NOMO-1 (cell line): ENCODE results near the gene FOXD4L1.
"Not testable (repeated sequence)": the region's sequence is repeated elsewhere in the genome, so short reads cannot be mapped to it uniquely, and the experiment has no call there.

ENCODE experiments used
- DNase-seq, 2 experiments: peaks; one replicate each; lab custom pipeline; 2025; ENCODE audit not compliant: unreplicated experiment in 2 of 2; lab: John Stamatoyannopoulos, UW

Gene FOXD4L1

DNA sequence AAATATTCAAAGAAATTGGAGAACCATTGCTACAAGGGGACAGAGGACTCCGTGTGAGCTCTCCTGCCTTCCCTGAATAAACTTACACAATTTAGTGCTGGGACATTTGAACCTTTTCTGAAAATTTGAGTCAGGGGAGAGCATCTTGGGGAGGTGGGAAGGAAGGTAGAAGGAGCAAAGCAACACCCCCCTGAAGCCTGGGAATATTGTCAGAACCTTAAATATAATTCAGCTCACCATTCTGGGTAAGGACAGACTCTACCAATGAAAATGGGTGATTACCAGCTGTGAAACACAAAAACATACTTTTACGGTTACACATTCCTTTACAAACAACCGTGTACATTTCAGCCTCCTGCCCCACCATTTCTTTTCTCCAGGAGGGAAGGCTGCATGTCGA, at the start of gene FOXD4L1:
Gene FOXD4L1, plus strand, starts transcription at position 301 of the 400 bp plus-strand sequence. CDS start 592 bp downstream, outside the sequence.
- not testable (repeated sequence) for DNase-seq

DNA sequence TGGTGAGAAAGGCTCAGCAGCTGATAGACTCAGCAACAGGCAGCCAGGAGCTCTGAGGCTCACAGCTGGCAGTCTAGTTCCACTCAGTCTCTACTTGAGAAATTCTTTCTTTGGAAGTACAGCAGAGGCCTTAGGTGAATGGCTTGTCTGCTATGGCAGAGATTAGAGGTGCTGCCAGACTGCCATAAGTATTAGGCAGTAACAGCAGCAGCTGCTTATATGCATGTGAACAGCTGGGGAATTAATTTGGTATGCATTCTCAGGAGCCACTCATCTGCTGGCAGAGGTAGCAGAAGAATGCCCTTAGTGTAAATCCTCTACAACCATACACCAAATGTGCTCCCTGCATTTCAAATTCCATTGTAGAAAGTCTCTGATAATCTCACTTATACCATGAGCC, 32.7 kb upstream of the FOXD4L1 start:
- DNase-seq, result not testable (repeated sequence)

DNA sequence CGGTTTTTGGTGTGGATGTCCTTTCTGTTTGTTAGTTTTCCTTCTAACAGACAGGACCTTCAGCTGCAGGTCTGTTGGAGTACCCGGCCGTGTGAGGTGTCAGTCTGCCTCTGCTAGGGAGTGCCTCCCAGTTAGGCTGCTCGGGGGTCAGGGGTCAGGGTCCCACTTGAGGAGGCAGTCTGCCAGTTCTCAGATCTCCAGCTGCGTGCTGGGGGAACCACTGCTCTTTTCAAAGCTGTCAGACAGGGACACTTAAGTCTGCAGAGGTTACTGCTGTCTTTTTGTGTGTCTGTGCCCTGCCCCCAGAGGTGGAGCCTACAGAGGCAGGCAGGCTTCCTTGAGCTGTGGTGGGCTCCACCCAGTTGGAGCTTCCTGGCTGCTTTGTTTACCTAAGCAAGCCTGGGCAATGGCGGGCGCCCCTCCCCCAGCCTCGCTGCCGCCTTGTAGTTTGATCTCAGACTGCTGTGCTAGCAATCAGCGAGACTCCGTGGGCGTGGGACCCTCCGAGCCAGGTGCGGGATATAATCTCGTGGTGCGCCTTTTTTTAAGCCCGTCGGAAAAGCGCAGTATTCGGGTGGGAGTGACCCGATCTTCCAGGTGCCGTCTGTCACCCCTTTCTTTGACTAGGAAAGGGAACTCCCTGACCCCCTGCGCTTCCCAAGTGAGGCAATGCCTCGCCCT, 21.6 kb upstream of the FOXD4L1 start:
- DNase-seq, result not testable (repeated sequence)

DNA sequence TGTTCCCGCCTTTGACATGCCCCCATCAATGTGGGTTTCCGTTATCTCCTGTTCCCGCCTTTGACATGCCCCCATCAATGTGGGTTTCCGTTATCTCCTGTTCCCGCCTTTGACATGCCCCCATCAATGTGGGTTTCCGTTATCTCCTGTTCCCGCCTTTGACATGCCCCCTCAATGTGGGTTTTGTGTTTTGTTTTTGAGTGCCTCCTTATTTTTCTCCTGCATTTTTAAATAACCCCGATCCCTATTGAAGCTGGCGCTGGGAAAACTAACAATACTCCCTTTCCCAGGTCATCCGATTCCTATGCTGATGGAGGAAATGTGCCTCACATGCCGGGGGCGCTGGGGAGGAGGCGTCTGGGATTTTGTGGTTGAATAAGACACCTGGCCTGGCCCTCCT, 1.9 kb upstream of the FOXD4L1 start:
- not testable (repeated sequence) for DNase-seq

DNA sequence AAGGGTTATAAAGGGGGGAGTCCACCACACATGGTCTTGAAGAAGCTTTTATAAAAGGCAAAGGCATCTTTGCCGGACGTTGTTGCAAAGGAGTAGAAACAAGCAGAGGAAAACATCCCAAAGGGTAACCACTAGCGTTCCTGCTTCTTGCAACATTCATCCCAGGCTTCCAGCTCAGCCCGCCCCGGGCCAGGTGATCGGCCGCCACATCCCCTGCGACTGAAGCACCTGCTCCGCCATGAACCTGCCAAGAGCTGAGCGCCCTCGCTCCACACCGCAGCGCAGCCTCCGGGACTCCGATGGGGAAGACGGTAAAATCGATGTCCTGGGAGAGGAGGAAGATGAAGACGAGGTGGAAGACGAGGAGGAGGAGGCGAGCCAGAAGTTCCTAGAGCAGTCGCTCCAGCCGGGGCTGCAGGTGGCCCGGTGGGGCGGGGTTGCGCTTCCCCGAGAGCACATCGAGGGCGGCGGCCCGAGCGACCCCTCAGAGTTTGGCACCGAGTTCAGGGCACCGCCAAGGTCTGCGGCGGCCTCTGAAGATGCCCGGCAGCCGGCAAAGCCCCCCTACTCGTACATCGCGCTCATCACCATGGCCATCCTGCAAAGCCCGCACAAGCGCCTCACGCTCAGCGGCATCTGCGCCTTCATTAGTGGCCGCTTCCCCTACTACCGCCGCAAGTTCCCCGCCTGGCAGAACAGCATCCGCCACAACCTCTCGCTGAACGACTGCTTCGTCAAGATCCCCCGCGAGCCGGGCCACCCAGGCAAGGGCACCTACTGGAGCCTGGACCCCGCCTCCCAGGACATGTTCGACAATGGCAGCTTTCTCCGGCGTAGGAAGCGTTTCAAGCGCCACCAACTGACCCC, 787 bp downstream of the FOXD4L1 start:
- DNase-seq, result not testable (repeated sequence)

DNA sequence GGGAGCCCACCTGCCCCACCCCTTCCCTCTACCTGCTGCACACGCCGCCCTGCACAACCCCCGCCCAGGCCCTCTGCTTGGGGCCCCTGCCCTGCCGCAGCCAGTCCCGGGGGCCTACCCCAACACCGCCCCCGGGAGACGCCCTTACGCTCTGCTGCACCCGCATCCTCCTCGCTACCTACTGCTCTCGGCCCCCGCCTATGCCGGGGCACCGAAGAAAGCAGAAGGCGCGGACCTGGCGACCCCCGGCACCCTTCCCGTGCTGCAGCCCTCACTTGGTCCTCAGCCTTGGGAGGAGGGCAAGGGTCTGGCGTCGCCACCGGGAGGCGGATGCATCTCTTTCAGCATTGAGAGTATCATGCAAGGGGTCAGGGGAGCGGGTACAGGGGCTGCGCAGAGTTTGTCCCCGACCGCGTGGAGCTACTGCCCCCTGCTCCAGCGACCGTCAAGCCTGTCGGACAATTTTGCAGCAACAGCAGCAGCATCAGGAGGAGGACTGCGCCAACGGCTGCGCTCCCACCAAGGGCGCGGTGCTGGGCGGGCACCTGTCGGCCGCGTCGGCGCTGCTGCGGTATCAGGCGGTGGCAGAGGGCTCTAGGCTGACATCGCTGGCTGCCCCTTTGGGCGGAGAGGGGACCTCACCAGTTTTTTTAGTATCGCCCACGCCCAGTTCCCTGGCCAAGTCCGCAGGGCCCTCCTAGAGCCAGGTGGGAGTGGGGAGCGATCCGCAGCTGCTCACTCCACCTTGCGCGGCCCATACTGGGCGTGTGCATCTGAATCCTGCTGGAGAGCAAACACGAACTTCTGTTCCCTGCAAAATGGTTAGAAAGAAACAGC, 1.6 kb downstream of the FOXD4L1 start:
- not testable (repeated sequence) for DNase-seq

DNA sequence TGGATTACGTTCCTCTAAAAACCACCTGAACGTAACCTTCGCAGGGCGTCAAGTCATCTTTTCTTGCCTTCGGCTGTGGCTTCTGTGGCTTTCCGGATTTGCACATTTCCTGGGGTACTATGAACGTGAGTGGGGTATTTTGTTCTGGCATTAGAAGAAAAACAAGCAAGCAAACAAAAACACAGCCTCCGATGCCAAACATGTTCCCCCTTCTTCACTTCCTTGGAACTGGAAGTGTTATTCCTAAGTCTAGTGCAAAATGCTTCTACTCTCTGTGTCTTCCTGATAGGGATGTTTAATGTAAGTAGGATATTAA, 2.2 kb downstream of the FOXD4L1 start:
- not testable (repeated sequence) for DNase-seq

DNA sequence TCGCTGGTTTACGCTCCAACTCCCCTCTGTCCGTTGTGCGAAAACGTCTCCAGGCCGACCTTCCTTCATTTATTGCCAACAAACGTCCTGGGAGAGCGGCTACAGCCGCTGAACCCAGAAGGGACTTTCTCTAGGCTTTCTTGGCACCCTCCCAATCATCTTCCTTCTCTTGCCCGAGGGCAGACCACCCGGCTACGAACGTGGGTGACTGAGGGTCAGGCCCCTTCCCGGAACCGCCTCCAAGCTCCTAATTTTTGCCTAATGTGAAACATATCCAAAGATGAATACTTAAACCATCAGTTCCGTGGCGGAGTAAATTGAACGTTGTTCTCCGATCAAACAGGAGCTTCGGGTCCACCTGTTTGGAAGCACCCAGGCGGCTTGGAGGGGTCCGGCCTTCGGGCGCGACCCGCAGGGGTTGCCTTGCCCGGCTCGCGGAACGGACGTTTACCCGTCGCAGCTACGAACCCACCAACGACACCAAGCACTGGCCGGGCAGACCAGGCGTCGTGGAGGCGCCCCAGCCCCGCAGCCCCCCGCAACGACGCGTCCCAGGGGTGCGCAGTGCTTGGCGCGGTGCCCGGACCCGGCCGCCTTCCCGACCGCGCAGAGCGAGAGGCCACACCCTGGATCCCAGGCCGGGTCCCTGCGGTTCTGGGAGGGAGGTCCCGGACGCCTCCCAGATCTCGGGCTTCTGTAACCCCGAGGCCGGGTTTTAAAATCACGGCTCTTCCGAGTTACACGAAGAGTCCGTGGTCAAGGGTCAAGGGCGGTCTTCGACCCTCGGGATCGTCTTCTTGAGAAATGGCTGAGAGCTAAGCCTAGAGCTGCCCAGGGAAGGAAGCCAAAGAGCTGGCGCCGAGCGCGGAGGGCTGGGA, 4.0 kb downstream of the FOXD4L1 start:
- DNase-seq, result not testable (repeated sequence)

DNA sequence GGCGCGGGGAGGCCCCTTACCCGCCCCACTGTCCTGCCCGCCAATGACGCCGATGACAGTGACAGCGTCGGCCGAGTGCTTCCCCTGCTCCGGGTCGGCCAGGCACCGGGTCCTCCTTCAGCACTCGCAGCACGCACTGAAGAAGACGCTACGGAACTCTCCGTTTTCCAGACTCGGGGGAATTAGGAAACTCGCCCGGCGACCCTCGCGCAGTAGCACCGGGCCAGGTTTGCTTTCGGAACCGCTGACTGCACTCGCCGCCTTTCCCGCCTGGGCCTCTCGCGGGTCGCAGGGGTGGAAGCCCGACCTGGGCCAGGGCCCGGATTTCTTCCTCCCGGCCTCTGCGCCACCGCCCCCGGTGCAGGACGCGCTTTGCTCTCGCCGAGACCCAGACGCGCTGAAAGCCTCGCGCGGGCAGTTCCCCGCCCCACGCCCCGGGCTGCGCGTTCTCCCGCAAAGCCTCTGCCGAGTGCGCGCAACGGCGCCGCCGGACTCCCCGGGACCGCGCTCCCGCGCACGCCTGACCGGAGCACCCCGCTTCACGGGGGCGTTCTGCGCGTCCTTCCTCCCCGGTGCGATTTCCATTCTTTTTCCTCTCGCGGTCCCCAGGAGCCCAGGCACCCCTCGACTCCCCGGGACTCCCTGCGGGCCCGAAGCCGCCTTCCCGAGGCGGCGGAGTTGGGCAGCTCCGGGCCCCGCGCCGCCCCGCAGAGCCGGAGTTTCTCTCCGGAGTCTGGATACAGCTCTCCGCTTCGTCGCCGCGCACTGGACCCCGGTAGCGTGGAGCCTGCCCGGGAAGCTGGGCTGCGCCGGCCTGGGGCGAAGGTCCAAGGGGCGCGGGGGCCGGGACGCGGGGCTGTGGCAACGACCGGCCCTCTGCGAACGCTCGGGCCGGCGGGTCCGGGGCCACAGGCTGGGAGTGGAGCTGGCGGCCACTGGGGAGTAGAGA, 4.9 kb downstream of the FOXD4L1 start:
- DNase-seq, result not testable (repeated sequence)

DNA sequence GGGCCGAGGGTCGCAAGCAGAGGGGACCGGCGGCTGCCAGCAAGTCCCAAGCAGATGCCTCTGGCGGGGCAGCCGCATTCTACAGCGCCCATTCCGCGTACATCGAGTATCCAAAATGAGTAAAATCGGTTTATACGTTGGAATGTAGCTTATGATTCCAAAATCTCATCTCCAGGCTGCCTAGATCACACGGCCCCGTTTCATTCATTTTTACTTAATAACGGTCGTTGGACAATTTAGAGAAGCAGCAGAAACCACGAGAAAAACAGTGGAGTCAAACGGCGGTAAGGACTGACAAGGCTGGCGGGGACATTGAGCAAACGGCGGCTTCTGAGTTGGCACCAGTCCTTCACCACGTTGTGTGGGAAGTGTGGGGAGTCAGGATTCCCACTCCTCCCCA, 5.6 kb downstream of the FOXD4L1 start:
- not testable (repeated sequence) for DNase-seq

DNA sequence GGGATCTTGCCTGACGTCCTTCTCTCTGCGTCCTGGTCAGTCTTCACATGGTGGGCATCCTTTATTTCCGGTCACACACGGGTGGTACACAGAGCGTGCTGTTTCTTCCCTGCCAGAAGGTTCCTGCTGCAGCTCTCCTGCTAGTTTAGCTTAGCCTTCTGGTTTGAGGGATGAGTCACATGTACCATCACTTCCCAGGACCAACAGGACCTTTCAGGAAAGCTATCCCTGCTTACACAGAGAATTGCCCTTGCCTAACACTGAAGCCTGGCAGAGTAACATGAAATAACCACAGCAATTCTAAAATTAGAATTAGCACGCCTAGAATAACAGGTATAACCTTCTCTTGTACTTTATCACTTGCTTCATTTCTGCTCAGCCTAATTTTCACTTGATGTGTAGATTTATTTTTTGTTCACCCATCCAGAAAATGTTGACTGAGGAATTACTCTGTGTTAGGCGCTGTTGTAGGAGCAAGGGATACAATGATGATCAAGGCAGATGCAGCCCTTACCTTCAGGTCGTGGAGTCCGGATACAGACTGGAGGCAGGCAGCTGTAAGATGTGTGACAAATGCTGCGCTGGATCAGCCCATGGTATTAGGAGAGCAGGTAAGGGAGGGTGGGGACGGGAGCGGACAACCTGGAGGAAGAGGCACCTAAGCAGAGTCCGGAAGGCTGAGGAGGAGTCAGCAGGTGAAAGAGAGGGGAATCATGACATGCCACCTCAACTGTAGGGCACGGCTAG, 9.1 kb downstream of the FOXD4L1 start:
- DNase-seq, result not testable (repeated sequence)

DNA sequence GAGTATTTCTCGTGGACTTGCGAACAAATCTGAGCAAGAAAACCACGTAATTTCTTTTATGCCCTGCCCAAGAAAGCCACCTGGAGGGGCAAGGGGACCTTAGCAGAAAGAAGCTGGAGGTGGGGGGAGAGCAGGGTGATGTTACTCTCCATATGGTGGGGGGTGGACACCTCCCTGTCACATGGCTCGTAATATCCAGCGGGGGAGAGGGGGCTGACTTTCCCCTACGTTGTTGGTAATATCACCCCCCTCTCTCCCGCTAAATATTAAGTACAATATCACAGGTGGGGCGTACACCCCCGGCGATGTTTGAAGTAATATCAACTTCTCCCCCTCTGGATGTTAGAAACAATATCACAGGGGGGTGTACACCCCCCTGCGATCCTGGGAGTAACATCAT, 9.7 kb downstream of the FOXD4L1 start:
- not testable (repeated sequence) for DNase-seq

DNA sequence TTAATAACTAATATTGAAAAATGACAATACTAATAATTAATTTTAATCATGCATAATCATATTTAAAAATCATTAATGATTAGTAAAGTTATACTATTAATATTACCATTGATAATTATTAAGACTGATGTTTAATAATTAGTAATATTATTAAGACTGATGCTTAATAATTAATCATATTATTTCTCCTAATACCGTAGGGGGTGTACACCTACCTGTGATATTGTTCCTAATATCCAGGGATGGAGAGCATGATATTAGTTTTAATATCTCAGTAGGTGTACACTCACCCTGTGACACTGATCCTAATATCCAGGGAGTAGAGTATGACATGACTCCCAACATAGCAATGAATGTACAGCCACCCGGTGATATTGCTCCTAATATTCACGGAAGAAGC, 12.4 kb downstream of the FOXD4L1 start:
- not testable (repeated sequence) for DNase-seq

DNA sequence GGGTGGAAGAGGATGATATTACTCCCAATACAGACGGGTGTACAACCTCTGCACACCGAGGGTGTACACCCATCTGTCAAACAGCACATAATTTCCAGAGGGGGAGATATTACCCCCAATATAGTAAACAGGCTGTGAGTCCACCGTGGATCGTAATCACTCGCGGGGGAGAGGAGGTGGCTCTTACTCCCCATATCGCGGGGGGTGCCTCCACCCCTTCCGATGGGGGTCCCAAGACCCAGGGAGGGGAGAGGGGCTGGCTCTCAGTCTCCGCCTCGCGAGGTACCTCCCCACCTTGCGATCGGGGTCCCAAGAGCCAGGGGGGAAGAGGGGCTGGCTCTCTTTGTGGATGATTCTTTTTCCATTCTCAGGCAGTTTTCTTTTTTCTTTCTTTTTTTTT, 13.4 kb downstream of the FOXD4L1 start:
- not testable (repeated sequence) for DNase-seq

DNA sequence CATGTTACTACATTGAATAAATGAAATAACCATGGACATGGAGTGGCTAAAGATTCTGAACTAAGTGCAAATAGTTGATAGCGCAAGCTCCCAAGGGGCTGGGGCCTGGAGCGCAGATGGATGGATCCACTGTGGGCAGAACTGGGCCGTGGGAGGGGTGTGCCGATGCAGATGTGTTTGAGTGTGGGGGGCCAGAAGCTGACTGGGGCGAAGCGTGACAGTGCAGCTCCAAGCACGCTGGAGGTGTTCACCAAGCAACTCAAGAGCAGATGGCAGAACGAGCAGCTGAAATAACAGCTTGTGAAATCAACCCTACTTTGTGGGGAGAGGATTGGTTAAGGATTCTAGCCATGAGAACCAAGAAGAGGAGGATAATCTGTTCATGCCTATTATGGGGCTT, 17.0 kb downstream of the FOXD4L1 start:
- not testable (repeated sequence) for DNase-seq

DNA sequence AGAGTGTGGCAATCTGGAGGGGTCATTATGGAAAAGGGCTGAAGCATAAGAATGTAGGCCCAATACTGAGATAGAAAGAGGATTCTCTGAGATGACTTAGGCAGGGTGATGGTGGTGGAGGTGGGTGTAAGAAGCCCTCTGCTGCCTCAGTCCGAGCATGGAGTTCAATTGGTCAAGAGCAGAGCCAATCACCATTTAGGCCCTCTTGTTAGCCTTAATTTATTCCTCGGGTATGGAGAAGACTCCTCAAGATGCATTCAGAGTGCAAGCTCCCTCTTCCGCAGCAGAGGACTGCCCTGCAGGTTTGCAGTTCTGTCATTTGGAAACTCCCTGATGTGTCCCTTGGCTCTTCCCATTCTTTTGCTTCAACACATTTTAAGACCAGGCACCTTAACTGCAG, 17.5 kb downstream of the FOXD4L1 start:
- DNase-seq, result not testable (repeated sequence)

DNA sequence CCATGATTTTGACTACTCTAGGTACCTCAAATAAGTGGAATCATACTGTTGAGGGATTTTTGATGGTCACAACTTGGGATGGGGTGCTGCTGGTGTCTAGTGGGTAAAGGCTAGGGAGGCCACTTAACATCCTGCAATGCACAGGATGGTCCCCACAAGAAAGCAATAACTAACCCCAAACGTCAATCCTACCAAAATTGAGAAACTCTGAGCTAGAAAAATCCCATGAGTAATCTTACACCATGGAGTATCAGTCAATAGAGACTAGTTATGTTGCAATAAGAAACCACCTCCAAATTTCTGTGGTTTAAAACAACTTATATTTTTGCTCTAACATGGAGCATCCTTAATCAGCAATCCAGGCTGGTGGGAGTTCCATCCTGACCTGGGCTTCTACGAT, 18.6 kb downstream of the FOXD4L1 start:
- DNase-seq, result not testable (repeated sequence)

DNA sequence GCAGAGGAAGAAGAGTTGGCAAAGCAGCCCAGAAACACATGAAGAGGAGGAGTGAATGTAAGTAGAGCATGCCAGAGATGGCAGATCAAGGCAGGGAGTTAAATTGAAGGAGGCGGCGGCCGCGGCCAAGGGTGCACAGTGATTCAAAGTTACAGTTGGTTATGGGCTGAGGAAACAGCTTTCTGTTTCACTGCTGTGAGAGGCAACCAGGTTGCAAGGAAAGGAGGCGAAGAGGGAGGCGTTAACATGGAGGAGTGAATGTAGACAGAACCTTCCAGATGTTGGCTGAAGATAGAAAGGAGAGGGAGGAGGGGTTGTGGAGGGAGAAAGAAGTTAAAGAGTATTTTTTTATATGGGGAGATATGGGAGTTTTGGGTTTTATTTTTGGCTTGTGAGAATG, 22.4 kb downstream of the FOXD4L1 start:
- not testable (repeated sequence) for DNase-seq
